Lower leg skin (tissue), 4 donors: ENCODE data around the gene CDK11A. TPM values are rescaled to one million over a fixed set of nuclear protein-coding genes. Genes with fewer than 3 reads are reported as not detected.
A peak's percentile ranks its signal among the peaks of the same experiment; 100 is the strongest.
"Not testable (repeated sequence)": the region's sequence is repeated elsewhere in the genome, so short reads cannot be mapped to it uniquely, and the experiment has no call there.

Source experiments
- DNase-seq, 2 donors: peaks; one replicate each; pipeline ENCODE4 v3.0.0-alpha.2; 2019; ENCODE audit warnings: low spot score in 2 of 2
- H3K4me3 ChIP-seq: fragments of 200-600 bp; sonication (generic); 2 replicates; pipeline ENCODE4 v1.5.1; 2017; ENCODE audit warnings: mild to moderate bottlenecking, low read depth; ENCODE audit not compliant: poor library complexity, severe bottlenecking
- CTCF ChIP-seq, 3 donors: fragments of 450-650 bp; IDR thresholded peaks; one replicate each; pipeline ENCODE4 v1.5.1; 2016; ENCODE audit warnings: antibody characterized with exemption in 3 of 3, mild to moderate bottlenecking in 3 of 3, moderate library complexity in 2 of 3
- POLR2A ChIP-seq, 2 donors: fragments of 450-650 bp; IDR thresholded peaks; one replicate each; pipeline ENCODE4 v1.6.1; 2016 to 2017; ENCODE audit warnings: antibody characterized with exemption in 2 of 2, mild to moderate bottlenecking in 1 of 2, moderate library complexity in 1 of 2
- WGBS, 2 donors: methylation state at CpG; one replicate each; pipeline ENCODE4 v1.1.5; 2018; 5-methylcytosine and 5-hydroxymethylcytosine counted together
- intact Hi-C: fragments of 100-400 bp; cut with DNase I; formaldehyde crosslinking; loops from one replicate; pipeline ENCODE4 v1.15.0; 2023; ENCODE audit warnings: low total_unique reads
- total RNA-seq, 4 donors: library from RNA; depleted of rRNA; stranded (reverse); fragments of >200 nt; gene quantifications; one replicate each; pipeline ENCODE4 v1.1.0, GENCODE V29; 2016

CDK11A gene
- total RNA-seq, 4 donors from 2014 or later: 18.1 to 56.9 (median 27.7) TPM

DNA sequence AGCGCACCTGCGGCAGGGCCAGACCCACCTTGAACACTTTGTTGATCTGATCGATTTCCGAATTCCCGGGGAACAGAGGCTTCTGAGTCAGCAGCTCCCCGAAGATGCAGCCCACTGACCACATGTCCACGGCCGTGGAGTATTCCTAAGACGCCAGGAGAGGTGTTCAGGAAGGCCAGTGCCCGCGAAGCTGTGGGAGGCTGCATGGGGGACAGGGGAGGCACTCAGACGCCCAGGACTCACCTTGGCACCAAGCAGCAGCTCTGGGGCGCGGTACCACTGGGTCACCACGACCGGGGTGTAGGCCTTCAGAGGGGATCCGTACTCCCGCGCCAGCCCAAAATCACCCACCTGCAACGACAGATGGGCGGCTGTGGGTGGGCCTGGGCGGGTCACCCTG, 20.4 kb downstream of the CDK11A start:
- 94% methylated on average over 19 to 22 of the region's 22 CpGs for WGBS, 2 donors
- intact Hi-C loops: no loop called here
- TF ChIP-seq POLR2A (IDR thresholded peaks at IDR 0.05) (no peak), CTCF (IDR thresholded peaks at IDR 0.05) (no peak)
- H3K4me3 ChIP-seq: no peak overlapping the region
- peak in 1 of 2 donors; percentile 54 for DNase-seq

DNA sequence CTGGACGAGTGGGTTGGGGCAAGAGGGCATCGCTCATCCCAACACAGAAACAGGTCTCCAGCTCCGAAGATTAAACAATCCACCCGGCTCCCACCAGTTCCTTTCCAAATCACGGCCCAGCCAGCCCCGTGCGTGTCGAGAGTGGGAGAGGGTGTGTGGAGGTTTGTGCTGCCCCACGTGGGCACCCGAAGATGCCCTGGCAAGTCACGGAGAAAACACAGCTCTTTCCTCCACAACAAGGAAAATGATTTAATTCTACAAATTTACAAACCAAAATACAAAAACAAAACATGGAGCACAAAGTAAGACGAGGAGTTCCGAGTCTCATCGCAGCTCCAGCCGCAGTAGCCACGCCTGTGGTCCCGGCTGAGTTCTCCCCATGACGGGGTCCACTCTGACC, 21.7 kb downstream of the CDK11A start:
- intact Hi-C loops, DNase-seq: not testable (repeated sequence)
- WGBS, 2 donors: 77 to 82% methylated on average over 9 to 15 of the region's 18 CpGs

GRCh38 chr1:1700557-1700956, 23.6 kb downstream of the CDK11A start:
- H3K4me3 ChIP-seq, intact Hi-C loops, DNase-seq: not testable (repeated sequence)
- WGBS, 2 donors: no CpG with 5 or more reads among the region's 33 CpGs

More for the DNA sequence above, 21.7 kb downstream of the CDK11A start:
- not testable (repeated sequence) for H3K4me3 ChIP-seq

DNA sequence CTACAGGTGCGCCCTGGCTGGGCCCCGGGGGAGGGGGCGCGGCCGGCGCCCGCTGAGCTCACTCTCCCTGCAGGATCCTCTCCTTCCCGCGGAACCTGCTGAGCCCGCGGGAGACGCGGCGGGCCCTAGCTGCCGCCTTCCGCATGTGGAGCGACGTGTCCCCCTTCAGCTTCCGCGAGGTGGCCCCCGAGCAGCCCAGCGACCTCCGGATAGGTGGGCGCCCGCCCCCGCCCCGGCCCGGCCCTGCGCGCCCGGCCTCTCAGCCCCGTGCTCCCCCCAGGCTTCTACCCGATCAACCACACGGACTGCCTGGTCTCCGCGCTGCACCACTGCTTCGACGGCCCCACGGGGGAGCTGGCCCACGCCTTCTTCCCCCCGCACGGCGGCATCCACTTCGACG, 24.1 kb downstream of the CDK11A start:
- no CpG with 5 or more reads among the region's 45 CpGs for WGBS, 2 donors
- intact Hi-C loops, DNase-seq, H3K4me3 ChIP-seq: not testable (repeated sequence)

GRCh38 chr1:1699061-1699460, 25.1 kb downstream of the CDK11A start:
- intact Hi-C loops, H3K4me3 ChIP-seq: not testable (repeated sequence)
- DNase-seq: peak in 1 of 2 donors; percentile 54
- 80% methylated on average over 1 of the region's 19 CpGs; no CpG with 5 or more reads in 1 of the 2 donors for WGBS, 2 donors

DNA sequence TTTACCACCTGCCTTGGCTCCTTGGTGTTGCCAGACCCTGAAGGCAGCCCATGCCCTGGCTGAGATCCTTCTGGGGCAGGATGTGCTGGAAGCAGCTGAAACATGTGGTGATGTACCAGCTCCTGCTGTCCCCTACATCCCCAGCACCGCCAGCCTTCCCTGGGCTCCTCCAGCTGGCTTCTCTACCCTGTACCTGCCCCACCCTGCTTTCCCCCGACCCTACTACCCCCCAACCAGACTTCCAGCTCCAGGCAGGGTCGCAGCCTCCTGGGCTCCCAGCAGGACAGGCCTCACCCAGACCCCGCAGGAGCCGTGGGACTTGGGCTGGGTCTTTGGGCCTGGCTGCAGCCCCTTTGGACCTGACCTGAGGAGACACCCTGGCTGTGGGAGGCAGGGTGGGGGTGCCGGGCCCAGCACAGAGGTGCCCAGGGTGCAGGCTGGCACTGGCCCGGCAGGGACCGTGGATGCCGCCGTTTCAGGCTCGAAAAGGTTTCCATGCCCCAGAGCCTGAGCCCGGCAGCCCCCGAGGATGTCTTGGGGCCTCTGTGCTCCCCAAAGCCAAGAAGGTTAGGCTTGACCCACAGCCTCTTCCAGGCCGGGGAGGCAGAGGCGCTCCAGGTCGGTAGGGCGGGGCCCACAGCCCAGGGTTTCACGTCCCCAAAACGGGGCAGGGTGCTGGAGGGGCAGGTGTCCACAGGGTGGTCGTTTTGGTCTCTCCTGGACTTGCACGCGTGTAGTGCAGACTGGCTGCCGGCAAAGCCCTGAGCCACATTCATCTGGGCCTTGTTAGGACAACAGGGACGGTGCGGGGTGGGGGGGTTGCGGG, 26.6 kb downstream of the CDK11A start:
- DNase-seq: peak in 1 of 2 donors; percentile 43
- H3K4me3 ChIP-seq, intact Hi-C loops: not testable (repeated sequence)
- 75 to 80% methylated on average over 17 of the region's 26 CpGs for WGBS, 2 donors

- intact Hi-C loops: not testable (repeated sequence)
- WGBS, 2 donors: 90 to 93% methylated on average over 15 to 16 of the region's 23 CpGs
These were observed 27.5 kb downstream of the CDK11A start for GRCh38 chr1:1696431-1697357.

GRCh38 chr1:1692714-1693647, 31.2 kb downstream of the CDK11A start, which contains the start of gene SLC35E2B:
Gene SLC35E2B, minus strand, starts transcription at chr1:1692795. Its CDS starts 16,096 bp downstream, at chr1:1676699.
- peak; percentile 91 to 97 for DNase-seq
- peak within 1 kb of the TSS; percentile 63 for H3K4me3 ChIP-seq
- WGBS, 2 donors: no CpG with 5 or more reads among the region's 98 CpGs
- intact Hi-C loops: not testable (repeated sequence)

More at GRCh38 chr1:1696431-1697357, 27.5 kb downstream of the CDK11A start:
- peak in 1 of 2 donors; percentile 53 for DNase-seq
- not testable (repeated sequence) for H3K4me3 ChIP-seq

DNA sequence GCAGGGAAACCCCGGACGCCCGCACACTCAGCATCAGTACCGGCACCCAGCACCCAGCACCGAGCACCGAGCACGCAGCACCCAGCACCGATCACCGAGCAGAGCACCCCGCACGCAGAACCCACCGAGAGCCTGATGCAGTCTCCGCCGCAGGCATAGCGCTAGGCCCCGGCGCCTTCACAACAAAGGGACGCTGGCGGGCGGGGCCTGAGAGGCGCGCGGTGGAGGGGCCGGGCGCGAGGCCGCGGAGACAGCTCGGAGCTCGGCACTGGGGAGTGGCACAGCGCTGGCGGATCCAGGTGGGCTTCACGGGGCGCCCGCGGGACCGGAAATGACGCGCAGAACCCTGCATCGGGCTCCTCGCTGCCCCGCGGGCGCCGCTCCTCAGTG, 31.8 kb downstream of the CDK11A start:
- peak overlapping the region; percentile 63 for H3K4me3 ChIP-seq
- DNase-seq: peak in 1 of 2 donors; percentile 63
- intact Hi-C loops: not testable (repeated sequence)
- WGBS, 2 donors: 1% methylated on average over 16 to 18 of the region's 45 CpGs

GRCh38 chr1:1691443-1691842, 32.7 kb downstream of the CDK11A start:
- H3K4me3 ChIP-seq, intact Hi-C loops, DNase-seq: not testable (repeated sequence)
- no CpG with 5 or more reads among the region's 16 CpGs for WGBS, 2 donors

DNA sequence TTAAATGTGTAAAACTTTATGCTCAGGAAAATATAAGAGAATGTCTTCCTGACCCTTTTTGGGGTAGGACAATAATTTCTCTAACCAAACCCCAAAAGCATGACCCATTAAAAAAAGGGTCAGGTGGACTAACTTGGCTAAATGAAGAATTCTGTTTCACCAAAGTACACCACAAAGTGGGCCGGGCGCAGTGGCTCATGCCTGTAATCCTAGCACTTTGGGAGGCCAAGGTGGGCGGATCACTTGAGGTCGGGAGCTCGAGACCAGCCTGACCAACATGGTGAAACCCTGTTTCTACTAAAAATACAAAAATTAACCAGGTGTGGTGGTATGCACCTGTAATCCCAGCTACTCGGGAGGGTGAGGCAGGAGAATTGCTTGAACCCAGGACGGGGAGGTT, 34.6 kb downstream of the CDK11A start:
- intact Hi-C loops, DNase-seq, H3K4me3 ChIP-seq: not testable (repeated sequence)
- WGBS, 2 donors: 91% methylated on average over 7 of the region's 7 CpGs
